Uterus (tissue), 4 donors: Measurements from ENCODE around the gene RGL3. TPM values are rescaled to one million over a fixed set of nuclear protein-coding genes. Genes with fewer than 3 reads are reported as not detected.

ENCODE experiments used
- DNase-seq, 2 donors: peaks; one replicate each; pipeline ENCODE4 v3.0.0-alpha.2; 2019 to 2020
- H3K27ac ChIP-seq, 2 donors: fragments of 200-600 bp; sonication (generic); 1 replicate in 1 of 2; 2 replicates in 1 of 2; pipeline ENCODE4 v1.5.1; 2016 to 2018
- H3K27me3 ChIP-seq, 2 donors: fragments of 200-600 bp; sonication (generic); one replicate each; pipeline ENCODE4 v1.5.1; 2018 to 2019; ENCODE audit warnings: control low read depth in 1 of 2
- H3K36me3 ChIP-seq, 2 donors: fragments of 200-600 bp; sonication (generic); one replicate each; pipeline ENCODE4 v1.5.1; 2019; ENCODE audit warnings: control low read depth in 1 of 2
- H3K4me1 ChIP-seq, 2 donors: fragments of 200-600 bp; sonication (generic); one replicate each; pipeline ENCODE4 v1.5.1; 2018 to 2019; ENCODE audit warnings: control low read depth in 1 of 2
- H3K4me3 ChIP-seq, 2 donors: fragments of 200-600 bp; sonication (generic); 1 replicate in 1 of 2; 2 replicates in 1 of 2; pipeline ENCODE4 v1.5.1; 2018 to 2019; ENCODE audit warnings: mild to moderate bottlenecking in 1 of 2
- H3K9me3 ChIP-seq, 2 donors: fragments of 200-600 bp; sonication (generic); one replicate each; pipeline ENCODE4 v1.5.1; 2019; ENCODE audit warnings: control low read depth in 1 of 2
- POLR2A ChIP-seq, 2 donors: fragments of 450-650 bp; IDR thresholded peaks; one replicate each; pipeline ENCODE4 v1.6.1; 2016; ENCODE audit warnings: antibody characterized with exemption in 2 of 2, mild to moderate bottlenecking in 1 of 2, moderate library complexity in 1 of 2
- intact Hi-C: fragments of 100-400 bp; cut with DNase I; formaldehyde crosslinking; loops from one replicate; pipeline ENCODE4 v1.15.1; 2023; ENCODE audit warnings: low total_unique reads
- small RNA-seq: library from RNA; depleted of rRNA; stranded (forward); fragments of <200 nt; gene quantifications from one replicate; pipeline ENCODE3, GENCODE V24; 2016
- total RNA-seq, 4 donors: library from RNA; depleted of rRNA in 3 of 4; stranded (reverse); fragments of >200 nt in 3 of 4; gene quantifications; one replicate each; pipeline versions ENCODE4 v1.1.0 to v1.2.4, GENCODE V29; 2014 to 2023
- TF ChIP-seq, protein P1 (sequence below), 4 experiments: fragments of 200-600 bp in 2 of 4; fragments of 450-650 bp in 2 of 4; sonication (generic) in 2 of 4; IDR thresholded peaks; one replicate each; pipeline ENCODE4 v1.5.1; 2016 to 2019; ENCODE audit warnings: antibody characterized with exemption in 4 of 4, mild to moderate bottlenecking in 2 of 4, moderate library complexity in 1 of 4
- donor health status: DM: yes; HTN: yes; CAD: no.

Gene RGL3
- total RNA-seq, 4 donors from 2014 or later, result 1.0 to 19.0 (median 13.2) TPM

DNA sequence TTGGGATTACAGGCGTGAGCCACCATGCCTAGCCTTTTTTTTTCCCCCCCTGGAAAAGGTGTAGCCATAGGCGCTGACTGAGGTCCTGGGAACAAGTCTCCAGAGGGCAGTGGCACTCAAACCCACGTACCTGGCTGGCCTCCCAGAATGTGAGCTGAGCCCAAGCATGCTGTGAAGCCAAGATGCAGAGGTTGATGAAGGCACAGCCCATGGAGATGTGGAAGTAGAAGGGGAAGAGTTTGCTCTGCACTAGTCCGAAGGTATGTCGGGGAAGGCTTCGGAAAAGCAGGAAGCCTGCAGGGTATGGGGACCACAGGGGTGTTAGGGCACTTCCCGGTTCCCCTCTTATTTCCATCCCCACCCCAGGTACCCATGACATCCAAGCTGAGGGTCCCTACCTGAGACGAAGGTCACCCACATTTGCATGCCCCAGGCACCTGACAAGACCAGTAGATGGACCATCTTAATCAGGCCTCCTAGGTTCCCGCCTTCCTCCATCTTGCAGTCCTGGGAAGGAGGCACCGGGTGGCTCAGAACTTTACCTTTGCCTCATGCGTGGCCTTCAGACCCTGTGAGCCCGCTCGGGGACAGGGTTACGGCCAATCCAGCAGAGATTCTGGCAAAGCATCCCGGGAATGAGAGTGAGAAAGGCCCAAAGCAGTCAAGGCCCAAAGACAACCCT lies 73.9 kb downstream of the RGL3 start:
- Histone ChIP-seq H3K4me1 (peaks cover 0 to 9% of the 10 kb centered on the region in 2 donors), H3K36me3 (no peaks in the 10 kb centered on the region), H3K9me3 (no peaks in the 10 kb centered on the region), H3K27me3 (no peaks in the 10 kb centered on the region), H3K4me3 (peak overlapping the region; percentile 68 to 94), H3K27ac (peak overlapping the region; percentile 86 to 94)
- intact Hi-C loops, result no loop called here
- DNase-seq, result no peak
- TF ChIP-seq POLR2A (IDR thresholded peaks at IDR 0.05), result no peak
- TF ChIP-seq, protein P1, sequence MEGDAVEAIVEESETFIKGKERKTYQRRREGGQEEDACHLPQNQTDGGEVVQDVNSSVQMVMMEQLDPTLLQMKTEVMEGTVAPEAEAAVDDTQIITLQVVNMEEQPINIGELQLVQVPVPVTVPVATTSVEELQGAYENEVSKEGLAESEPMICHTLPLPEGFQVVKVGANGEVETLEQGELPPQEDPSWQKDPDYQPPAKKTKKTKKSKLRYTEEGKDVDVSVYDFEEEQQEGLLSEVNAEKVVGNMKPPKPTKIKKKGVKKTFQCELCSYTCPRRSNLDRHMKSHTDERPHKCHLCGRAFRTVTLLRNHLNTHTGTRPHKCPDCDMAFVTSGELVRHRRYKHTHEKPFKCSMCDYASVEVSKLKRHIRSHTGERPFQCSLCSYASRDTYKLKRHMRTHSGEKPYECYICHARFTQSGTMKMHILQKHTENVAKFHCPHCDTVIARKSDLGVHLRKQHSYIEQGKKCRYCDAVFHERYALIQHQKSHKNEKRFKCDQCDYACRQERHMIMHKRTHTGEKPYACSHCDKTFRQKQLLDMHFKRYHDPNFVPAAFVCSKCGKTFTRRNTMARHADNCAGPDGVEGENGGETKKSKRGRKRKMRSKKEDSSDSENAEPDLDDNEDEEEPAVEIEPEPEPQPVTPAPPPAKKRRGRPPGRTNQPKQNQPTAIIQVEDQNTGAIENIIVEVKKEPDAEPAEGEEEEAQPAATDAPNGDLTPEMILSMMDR (IDR thresholded peaks at IDR 0.05), result no peak

Small RNA genes lying within 50 kb of the gene (small RNA-seq; reads per million reads assigned to genes)
- not detected for gene RF00019

Other genes with a start within 250 kb of the RGL3 start
- gene KANK2, start 221.8 kb downstream of the RGL3 start, total RNA-seq, result 100 to 1,000 TPM; 326 to 762 (median 535) TPM
- 1 to 10 TPM in 1 of 4 donors, not detected in 3; 3.0 TPM for gene ANGPTL8, start 179.7 kb downstream of the RGL3 start, total RNA-seq
- 10 to 100 TPM; 13.5 to 89.4 (median 38.6) TPM for gene DOCK6, start 156.8 kb downstream of the RGL3 start, total RNA-seq
- gene TSPAN16, start 123.2 kb downstream of the RGL3 start, total RNA-seq, result not detected
- 10 to 100 TPM; 14.3 to 61.6 (median 25.7) TPM for gene RAB3D, start 79.7 kb downstream of the RGL3 start, total RNA-seq
- 100 to 1,000 TPM in 1 of 4 donors, 10 to 100 TPM in 3; 41.2 to 117 (median 77.4) TPM for gene TMEM205, start 73.0 kb downstream of the RGL3 start, total RNA-seq
- gene CCDC159, start 72.8 kb downstream of the RGL3 start, total RNA-seq, result 10 to 100 TPM in 3 of 4 donors, 1 to 10 TPM in 1; 1.2 to 46.2 (median 16.4) TPM
- 10 to 100 TPM in 3 of 4 donors, 1 to 10 TPM in 1; 4.1 to 71.7 (median 23.7) TPM for gene PLPPR2, start 63.9 kb downstream of the RGL3 start, total RNA-seq
- gene SWSAP1, start 44.6 kb downstream of the RGL3 start, total RNA-seq, result 1 to 10 TPM in 1 of 4 donors, under 1 TPM in 3; 0.48 to 3.5 (median 0.68) TPM
- gene EPOR, start 35.0 kb downstream of the RGL3 start, total RNA-seq, result 1 to 10 TPM; 1.8 to 5.9 (median 4.1) TPM
- 1 to 10 TPM in 1 of 4 donors, under 1 TPM in 1, not detected in 2; 0.48 to 4.4 TPM for gene ODAD3, start 15.8 kb upstream of the RGL3 start, total RNA-seq
- gene PRKCSH, start 16.3 kb upstream of the RGL3 start, total RNA-seq, result 100 to 1,000 TPM in 3 of 4 donors, 10 to 100 TPM in 1; 65.3 to 228 (median 155) TPM
- 1 to 10 TPM in 1 of 4 donors, not detected in 3; 1.1 TPM for gene ELAVL3, start 61.7 kb upstream of the RGL3 start, total RNA-seq
- gene ZNF653, start 86.5 kb upstream of the RGL3 start, total RNA-seq, result 10 to 100 TPM in 1 of 4 donors, 1 to 10 TPM in 2, under 1 TPM in 1; 0.88 to 14.8 (median 6.3) TPM
- gene ECSIT, start 109.8 kb upstream of the RGL3 start, total RNA-seq, result 100 to 1,000 TPM in 1 of 4 donors, 10 to 100 TPM in 3; 44.6 to 138 (median 58.2) TPM
- gene CNN1, start 119.5 kb upstream of the RGL3 start, total RNA-seq, result 1,000 to 10,000 TPM in 1 of 4 donors, 100 to 1,000 TPM in 3; 267 to 1,727 (median 599) TPM
- 10 to 100 TPM; 19.7 to 89.4 (median 38.9) TPM for gene ELOF1, start 139.9 kb upstream of the RGL3 start, total RNA-seq
- gene ACP5, start 158.3 kb upstream of the RGL3 start, total RNA-seq, result 1 to 10 TPM; 2.5 to 7.7 (median 5.8) TPM
- 10 to 100 TPM; 20.6 to 70.6 (median 36.0) TPM for gene ZNF627, start 178.2 kb upstream of the RGL3 start, total RNA-seq